CD4-positive, alpha-beta T cell (primary cell): ENCODE measurements around the gene C12orf56. TPM values are rescaled to one million over a fixed set of nuclear protein-coding genes. Genes with fewer than 3 reads are reported as not detected.

Source experiments
- ATAC-seq: fragments of 200-7000 bp; cut with Tn5 transposase; one replicate; pipeline ENCODE4 v1.10.0; 2022; ENCODE audit warnings: mild to moderate bottlenecking; ENCODE audit not compliant: poor library complexity
- CTCF ChIA-PET: fragments of 350-600 bp; sonication (Branson Sonifier 250); formaldehyde crosslinking; loops from one replicate; lab custom pipeline; 2021; ENCODE audit warnings: antibody characterized with exemption, inconsistent platforms; lab: Charles Lee
- POLR2A ChIA-PET: fragments of 350-600 bp; sonication (Branson Sonifier 250); formaldehyde crosslinking; loops from one replicate; lab custom pipeline; 2021; ENCODE audit warnings: antibody characterized with exemption, inconsistent platforms; lab: Charles Lee
- DNase-seq, 14 experiments: peaks; one replicate each; pipeline ENCODE4 v3.0.0-alpha.2; 2013 to 2020; ENCODE audit warnings: mixed read lengths in 2 of 14
- H3K27ac ChIP-seq, 2 donors: one replicate each; pipeline versions ENCODE4 v1.5.1 to v1.7.0; 2013; ENCODE audit warnings: low read length in 2 of 2, low read depth in 1 of 2, mild to moderate bottlenecking in 1 of 2
- H3K27me3 ChIP-seq, 2 experiments: 1 replicate in 1 of 2; 2 replicates in 1 of 2; pipeline versions ENCODE4 v1.6.1 to v1.7.0; 2013; ENCODE audit warnings: low read length in 2 of 2, control low read depth in 1 of 2, mild to moderate bottlenecking in 1 of 2, moderate library complexity in 1 of 2; ENCODE audit not compliant: insufficient read depth in 2 of 2, control insufficient read depth in 1 of 2
- H3K36me3 ChIP-seq: one replicate; pipeline ENCODE4 v1.6.1; 2013; ENCODE audit warnings: low read length, control low read depth; ENCODE audit not compliant: insufficient read depth
- H3K4me1 ChIP-seq: one replicate; pipeline ENCODE4 v1.6.1; 2013; ENCODE audit warnings: low read length, control low read depth; ENCODE audit not compliant: insufficient read depth
- H3K4me3 ChIP-seq: one replicate; pipeline ENCODE4 v1.5.1; 2013; ENCODE audit warnings: mild to moderate bottlenecking, low read length, moderate library complexity
- H3K9me3 ChIP-seq, 2 experiments: 1 replicate in 1 of 2; 2 replicates in 1 of 2; pipeline versions ENCODE4 v1.6.1 to v1.7.0; 2013; ENCODE audit warnings: low read length in 2 of 2, mild to moderate bottlenecking in 2 of 2, control low read depth in 1 of 2, moderate library complexity in 1 of 2; ENCODE audit not compliant: control insufficient read depth in 1 of 2, insufficient read depth in 1 of 2
- H3K27ac Mint-ChIP-seq: one replicate; pipeline ENCODE4 v1.8.0; 2020; ENCODE audit warnings: mixed read lengths
- H3K27me3 Mint-ChIP-seq: one replicate; pipeline ENCODE4 v1.8.0; 2021; ENCODE audit warnings: mixed read lengths
- H3K36me3 Mint-ChIP-seq: one replicate; pipeline ENCODE4 v1.8.0; 2021; ENCODE audit warnings: low read depth, mixed read lengths
- H3K4me1 Mint-ChIP-seq: one replicate; pipeline ENCODE4 v1.8.0; 2021; ENCODE audit warnings: low read depth, mixed read lengths
- H3K4me3 Mint-ChIP-seq: one replicate; pipeline ENCODE4 v1.8.0; 2020; ENCODE audit warnings: mild to moderate bottlenecking, mixed read lengths
- H3K9me3 Mint-ChIP-seq: one replicate; pipeline ENCODE4 v1.8.0; 2020; ENCODE audit warnings: mixed read lengths
- CTCF ChIP-seq: fragments of 200-600 bp; IDR thresholded peaks from one replicate; pipeline ENCODE4 v1.8.0; 2022; ENCODE audit warnings: antibody characterized with exemption, mild to moderate bottlenecking
- intact Hi-C, 2 experiments: fragments of 100-400 bp; cut with DNase I in 1 of 2; cut with micrococcal nuclease in 1 of 2; formaldehyde crosslinking; loops; one replicate each; pipeline versions ENCODE4 v1.15.1 to v1.9.0; 2023 to 2025; cut with DNase I, micrococcal nuclease
- total RNA-seq, 174 experiments: library from RNA in 2 of 174; stranded (reverse) in 2 of 174; gene quantifications; one replicate each; pipeline ENCODE4 v1.2.3 and lab custom pipeline; 2021 to 2026

The C12orf56 gene
- total RNA-seq, 2 experiments from 2014 or later: 0.08 to 0.17 TPM

- no peak overlapping the region for H3K4me3 ChIP-seq
- intact Hi-C loops: no loop called here
- ChIA-PET POLR2A (no interaction called here), CTCF (no interaction called here)
- H3K4me1 ChIP-seq: no peaks in the 10 kb centered on the region
- ATAC-seq: no peak
- no peaks in the 10 kb centered on the region for H3K36me3 Mint-ChIP-seq
- H3K27ac ChIP-seq: no peak overlapping the region
- no peaks in the 10 kb centered on the region for H3K9me3 ChIP-seq
- no peaks in the 10 kb centered on the region for H3K27me3 Mint-ChIP-seq
- no peaks in the 10 kb centered on the region for H3K4me1 Mint-ChIP-seq
- DNase-seq: no peak
- H3K9me3 Mint-ChIP-seq: no peaks in the 10 kb centered on the region
- no peak overlapping the region for H3K4me3 Mint-ChIP-seq
- no peaks in the 10 kb centered on the region for H3K27me3 ChIP-seq
- no peaks in the 10 kb centered on the region for H3K36me3 ChIP-seq
- no peak for TF ChIP-seq CTCF
- no peak overlapping the region for H3K27ac Mint-ChIP-seq
Observed at GRCh38 chr12:64278421-64278820, 112.1 kb downstream of the C12orf56 start.

GRCh38 chr12:64273527-64274403, 116.8 kb downstream of the C12orf56 start:
- Mint-ChIP-seq H3K4me3 (no peak overlapping the region), H3K36me3 (no peaks in the 10 kb centered on the region)
- H3K27me3 ChIP-seq: no peaks in the 10 kb centered on the region

GRCh38 chr12:64270411-64270810, 120.1 kb downstream of the C12orf56 start:
- no peaks in the 10 kb centered on the region for H3K36me3 Mint-ChIP-seq
- no peaks in the 10 kb centered on the region for H3K27me3 Mint-ChIP-seq
- H3K27ac Mint-ChIP-seq: no peak overlapping the region
- no peak for ATAC-seq
- H3K9me3 Mint-ChIP-seq: no peaks in the 10 kb centered on the region
- ChIA-PET POLR2A (no interaction called here), CTCF (no interaction called here)
- Histone ChIP-seq H3K36me3 (no peaks in the 10 kb centered on the region), H3K27me3 (no peaks in the 10 kb centered on the region), H3K4me1 (no peaks in the 10 kb centered on the region), H3K27ac (no peak overlapping the region), H3K9me3 (no peaks in the 10 kb centered on the region), H3K4me3 (no peak overlapping the region)
- H3K4me1 Mint-ChIP-seq: no peaks in the 10 kb centered on the region
- no peak for DNase-seq
- no peak overlapping the region for H3K4me3 Mint-ChIP-seq
- intact Hi-C loops: loop anchor here in 1 of 2 experiments (5.0 kb wide), 1 partner anchor 122 kb away; the partner anchor contains the start of gene C12orf56
- TF ChIP-seq CTCF: no peak

More at GRCh38 chr12:64273527-64274403, 116.8 kb downstream of the C12orf56 start:
- ChIA-PET POLR2A (no interaction called here), CTCF (no interaction called here)
- intact Hi-C loops: loop anchor here in 1 of 2 experiments (5.0 kb wide), 1 partner anchor 119 kb away; the partner anchor contains the start of gene C12orf56
- peak; percentile 37 for ATAC-seq
- Histone ChIP-seq H3K27ac (no peak overlapping the region), H3K4me3 (no peak overlapping the region), H3K36me3 (no peaks in the 10 kb centered on the region), H3K9me3 (no peaks in the 10 kb centered on the region), H3K4me1 (no peaks in the 10 kb centered on the region)
- H3K9me3 Mint-ChIP-seq: no peaks in the 10 kb centered on the region
- TF ChIP-seq CTCF: peak; percentile 22
- no peak overlapping the region for H3K27ac Mint-ChIP-seq
- H3K27me3 Mint-ChIP-seq: no peaks in the 10 kb centered on the region
- peak in 8 of 14 experiments; percentile 0 to 43 (median 11) for DNase-seq
- no peaks in the 10 kb centered on the region for H3K4me1 Mint-ChIP-seq
